Measurements from ENCODE around the gene LPIN3.

- no peak for TF ChIP-seq CTCF (IDR thresholded peaks at IDR 0.05)
- no peak for TF ChIP-seq POLR2A (IDR thresholded peaks at IDR 0.05)
Observed at GRCh38 chr20:41348430-41349172, 8.0 kb downstream of the LPIN3 start.
